Measurements from ENCODE around the gene KCNJ3.

Gene KCNJ3

GRCh38 chr2:154707994-154708575, 9.6 kb downstream of the KCNJ3 start:
- no peak for DNase-seq (ENCODE audit: low read depth)

GRCh38 chr2:154709215-154709614, 10.7 kb downstream of the KCNJ3 start:
- DNase-seq (ENCODE audit: low read depth): no peak

- DNase-seq (ENCODE audit: low read depth): no peak
These were observed 11.6 kb downstream of the KCNJ3 start for GRCh38 chr2:154710078-154710477.

GRCh38 chr2:154710685-154711084, 12.2 kb downstream of the KCNJ3 start:
- no peak for DNase-seq (ENCODE audit: low read depth)

GRCh38 chr2:154713675-154714074, 15.2 kb downstream of the KCNJ3 start:
- no peak for DNase-seq (ENCODE audit: low read depth)

- DNase-seq (ENCODE audit: low read depth): no peak
These were observed 22.2 kb downstream of the KCNJ3 start for GRCh38 chr2:154720651-154721050.

GRCh38 chr2:154724194-154724797, 25.8 kb downstream of the KCNJ3 start:
- no peak for DNase-seq (ENCODE audit: low read depth)

GRCh38 chr2:154740361-154740760, 41.9 kb downstream of the KCNJ3 start:
- DNase-seq (ENCODE audit: low read depth): no peak

GRCh38 chr2:154758871-154759270, 60.4 kb downstream of the KCNJ3 start:
- no peak for DNase-seq (ENCODE audit: low read depth)

- DNase-seq (ENCODE audit: low read depth): no peak
These were observed 64.1 kb downstream of the KCNJ3 start for GRCh38 chr2:154762638-154763037.

GRCh38 chr2:154771664-154772284, 73.3 kb downstream of the KCNJ3 start:
- no peak for DNase-seq (ENCODE audit: low read depth)

- no peak for DNase-seq (ENCODE audit: low read depth)
These were observed 78.3 kb downstream of the KCNJ3 start for GRCh38 chr2:154776825-154777224.

- no peak for DNase-seq (ENCODE audit: low read depth)
These were observed 95.9 kb downstream of the KCNJ3 start for GRCh38 chr2:154794406-154794805.

- no peak for DNase-seq (ENCODE audit: low read depth)
These were observed 97.2 kb downstream of the KCNJ3 start for GRCh38 chr2:154795651-154796050.

- no peak for DNase-seq (ENCODE audit: low read depth)
These were observed 106.0 kb downstream of the KCNJ3 start for GRCh38 chr2:154804451-154804850.

- no peak for DNase-seq (ENCODE audit: low read depth)
These were observed 115.1 kb downstream of the KCNJ3 start for GRCh38 chr2:154813636-154814035.

- DNase-seq (ENCODE audit: low read depth): no peak
These were observed 116.4 kb downstream of the KCNJ3 start for GRCh38 chr2:154814856-154815255.

GRCh38 chr2:154825358-154825757, 126.9 kb downstream of the KCNJ3 start:
- no peak for DNase-seq (ENCODE audit: low read depth)

- no peak for DNase-seq (ENCODE audit: low read depth)
These were observed 128.3 kb downstream of the KCNJ3 start for GRCh38 chr2:154826827-154827226.

GRCh38 chr2:154827286-154827685, 128.8 kb downstream of the KCNJ3 start:
- no peak for DNase-seq (ENCODE audit: low read depth)

- no peak for DNase-seq (ENCODE audit: low read depth)
These were observed 134.2 kb downstream of the KCNJ3 start for GRCh38 chr2:154832711-154833110.

- DNase-seq (ENCODE audit: low read depth): no peak
These were observed 138.1 kb downstream of the KCNJ3 start for GRCh38 chr2:154836632-154837031.

- DNase-seq (ENCODE audit: low read depth): no peak
These were observed 138.5 kb downstream of the KCNJ3 start for GRCh38 chr2:154837035-154837434.

GRCh38 chr2:154844513-154844912, 146.0 kb downstream of the KCNJ3 start:
- no peak for DNase-seq (ENCODE audit: low read depth)

Measured in activated T-cell treated with anti-CD3 and anti-CD28 coated beads for 1 hour (primary cell).